SIG-M5 treated with dmso at 0.1 percent for 504 hours (cell line): ENCODE measurements around the gene NLE1.
A peak's percentile ranks its signal among the peaks of the same experiment; 100 is the strongest.
"Not testable (repeated sequence)": the region's sequence is repeated elsewhere in the genome, so short reads cannot be mapped to it uniquely, and the experiment has no call there.

ENCODE experiments used
- DNase-seq: peaks from one replicate; lab custom pipeline; 2025; ENCODE audit not compliant: unreplicated experiment; lab: John Stamatoyannopoulos, UW

Gene NLE1

DNA sequence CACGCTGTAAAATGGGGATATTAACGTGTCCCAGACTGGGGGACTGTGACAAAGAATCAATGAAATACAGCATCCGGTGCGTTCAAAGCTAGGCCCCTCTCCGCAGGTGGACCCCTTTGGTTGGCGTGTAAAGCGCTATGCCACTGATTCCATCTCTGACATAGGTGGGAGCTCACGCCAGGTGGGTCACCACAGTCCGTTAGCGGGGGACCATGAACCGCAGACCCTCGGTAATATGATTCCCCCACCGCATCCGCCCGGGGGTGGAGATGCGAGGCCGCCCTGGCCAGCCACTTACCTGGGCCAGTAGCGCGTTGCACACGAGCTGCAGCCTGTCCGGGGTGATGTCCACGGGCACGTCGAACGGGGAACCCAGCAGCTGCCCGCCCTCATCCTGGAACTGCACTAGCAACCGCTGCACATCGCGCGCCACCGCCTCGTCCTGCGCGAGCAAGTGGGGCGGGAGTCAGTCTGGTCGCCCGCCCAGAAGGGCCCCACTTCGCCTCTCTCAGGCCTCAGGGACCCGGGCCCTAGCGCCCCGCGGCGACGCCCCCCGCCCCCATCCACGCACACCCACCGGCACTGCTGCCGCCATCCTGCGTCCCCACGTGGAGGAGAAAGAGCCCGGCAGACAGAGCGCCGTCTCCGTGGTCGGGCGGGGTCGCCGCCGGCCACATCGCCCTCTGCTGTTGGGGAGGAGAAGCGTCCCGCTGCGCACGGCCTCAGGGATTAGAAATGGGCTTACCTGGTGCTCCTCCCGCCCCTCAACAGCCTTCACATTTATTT lies at the start of gene NLE1:
NLE1 (minus strand) TSS at position 623 of the 786 bp plus-strand sequence; CDS start at position 595, 28 bp downstream.
- peak; percentile 75 for DNase-seq

DNA sequence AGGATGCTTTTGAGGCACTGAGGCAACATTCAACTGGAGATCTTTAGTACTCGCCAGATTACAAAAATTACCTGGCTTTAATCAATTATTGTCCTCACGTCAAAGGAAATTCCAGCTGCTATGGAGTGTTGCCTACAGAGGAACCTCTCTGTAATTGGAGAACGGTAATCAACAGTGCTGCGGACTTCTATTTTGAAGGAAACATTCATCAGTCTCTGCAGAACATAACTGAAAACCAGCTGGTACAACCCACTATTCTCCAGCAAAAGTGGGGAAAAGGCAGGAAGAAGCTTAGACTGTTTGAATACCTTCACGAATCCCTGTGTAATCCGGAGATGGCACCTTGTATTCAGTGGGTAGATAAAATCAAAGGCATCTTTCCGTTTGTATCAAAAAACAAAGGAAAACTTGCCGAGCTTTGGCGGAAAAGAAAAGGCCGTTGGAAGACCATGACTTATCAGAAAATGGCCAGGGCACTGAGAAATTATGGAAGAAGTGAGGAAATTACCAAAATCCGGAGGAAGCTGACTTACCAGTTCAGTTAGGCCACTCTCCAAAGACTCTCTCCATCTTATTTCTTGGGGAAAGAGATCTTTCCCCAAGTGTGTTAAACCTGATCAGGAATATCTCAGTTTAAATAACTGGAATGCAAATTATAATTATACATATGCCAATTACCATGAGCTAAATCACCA lies 49.0 kb upstream of the NLE1 start:
- no peak for DNase-seq

DNA sequence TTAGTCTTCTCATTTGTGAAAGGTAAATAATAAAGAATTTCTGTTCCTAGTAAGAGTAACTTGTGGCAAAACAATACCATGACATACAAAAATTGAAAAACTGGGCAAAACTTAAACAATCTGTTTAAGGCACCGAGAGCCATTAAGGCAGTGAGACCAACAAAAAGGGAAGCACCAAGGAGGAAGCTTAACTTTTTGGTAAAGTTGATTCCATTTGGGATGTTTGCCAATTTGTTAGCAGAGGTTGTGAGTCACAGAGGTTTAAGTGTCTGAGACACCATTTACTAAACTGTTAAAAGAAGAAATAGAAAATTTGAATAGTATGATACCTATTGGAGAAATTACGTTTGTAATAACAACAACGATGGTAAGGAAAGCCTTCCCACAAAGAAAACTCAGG lies 47.2 kb upstream of the NLE1 start:
- peak; percentile 83 for DNase-seq

DNA sequence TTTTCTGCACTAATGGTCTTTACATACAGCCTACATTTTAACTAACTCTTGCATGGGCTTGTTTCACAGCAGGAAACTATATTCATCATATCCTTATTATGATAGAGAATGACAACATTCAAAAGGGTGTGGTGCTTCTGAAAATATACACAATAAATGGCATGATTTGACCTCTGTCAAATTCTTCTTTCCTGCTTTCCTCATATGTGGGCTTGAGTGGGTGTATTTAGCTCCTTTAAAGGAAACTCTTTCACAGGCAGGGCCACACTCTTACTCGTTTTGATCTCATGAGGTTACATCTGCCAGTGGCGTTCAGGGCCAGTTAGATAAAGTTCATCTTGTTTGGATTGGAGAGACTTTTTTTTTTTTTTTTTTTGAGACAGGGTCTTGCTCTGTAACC lies 46.0 kb upstream of the NLE1 start:
- peak; percentile 6 for DNase-seq

DNA sequence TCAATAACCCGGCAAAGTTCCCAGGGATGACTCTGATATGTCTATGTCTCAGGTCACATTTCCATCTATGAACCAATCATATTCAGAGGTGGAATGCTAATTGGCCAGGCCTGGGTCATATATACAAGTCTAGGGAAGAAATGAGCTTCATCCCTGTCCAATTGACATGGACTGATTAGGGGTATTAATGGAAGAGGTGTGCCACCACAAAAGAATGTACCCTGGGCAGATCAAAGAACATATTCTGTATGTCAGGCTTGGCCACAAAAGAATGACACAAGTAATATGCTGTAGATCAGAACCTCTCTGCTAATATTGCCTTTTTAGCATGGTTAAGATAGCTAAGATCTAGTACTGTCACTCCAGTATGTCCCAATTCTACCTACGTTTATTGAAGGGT lies 45.4 kb upstream of the NLE1 start:
- no peak for DNase-seq

DNA sequence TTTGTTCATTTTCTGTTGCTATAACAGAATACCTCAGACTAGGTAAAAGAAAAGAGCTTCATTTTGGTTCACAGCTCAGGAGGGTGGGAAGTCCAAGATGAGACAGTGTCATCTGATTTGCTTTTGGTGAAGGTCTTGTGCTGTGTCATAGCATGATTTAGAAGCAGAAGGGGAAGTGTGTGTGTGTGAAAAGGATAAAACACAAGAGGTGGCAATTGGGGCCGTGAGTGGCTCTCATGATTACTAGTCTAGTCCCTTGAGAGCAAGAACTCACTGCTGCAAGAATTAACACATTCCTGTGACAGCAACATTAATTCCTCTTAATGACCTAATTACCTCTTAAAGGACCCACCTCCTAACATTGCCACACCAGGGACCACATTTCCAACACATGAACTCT lies 43.7 kb upstream of the NLE1 start:
- DNase-seq = peak; percentile 22

DNA sequence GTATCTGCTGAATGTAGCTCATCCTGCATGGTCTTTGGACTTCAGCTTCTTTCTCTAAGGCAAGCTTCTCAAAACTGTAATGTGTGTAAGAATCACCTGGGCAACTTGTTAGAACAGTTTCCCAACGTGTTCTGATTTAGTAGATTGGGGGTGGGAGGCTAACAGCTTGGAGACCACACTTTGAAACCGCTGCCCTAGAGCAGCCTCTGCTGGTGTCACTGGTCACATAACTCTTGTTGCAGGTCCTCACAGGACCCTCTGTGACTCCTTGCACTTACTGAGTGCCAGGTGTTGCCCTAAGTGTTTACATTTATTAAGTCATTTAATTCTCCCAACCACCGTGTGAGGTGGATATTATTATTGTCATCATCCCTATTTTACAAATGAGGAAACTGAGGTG lies 42.2 kb upstream of the NLE1 start:
- DNase-seq = no peak

DNA sequence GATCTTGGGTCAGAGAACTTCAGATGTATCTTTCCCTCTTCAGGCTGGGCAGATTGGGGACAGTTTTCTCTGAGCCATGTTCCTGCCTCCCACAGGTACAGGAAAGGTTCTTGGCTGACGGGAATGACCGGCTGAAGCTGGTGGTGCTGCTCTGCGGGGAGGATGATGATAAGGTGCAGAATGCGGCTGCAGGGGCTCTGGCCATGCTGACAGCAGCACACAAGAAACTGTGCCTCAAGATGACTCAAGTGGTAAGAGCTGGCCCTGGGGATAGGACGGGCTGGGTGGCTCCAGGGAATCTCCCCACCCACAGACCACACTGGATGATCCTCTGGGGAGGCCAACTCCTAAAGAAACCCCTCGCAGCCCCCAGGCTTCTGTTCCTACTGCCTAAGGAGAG lies 41.2 kb upstream of the NLE1 start:
- no peak for DNase-seq

DNA sequence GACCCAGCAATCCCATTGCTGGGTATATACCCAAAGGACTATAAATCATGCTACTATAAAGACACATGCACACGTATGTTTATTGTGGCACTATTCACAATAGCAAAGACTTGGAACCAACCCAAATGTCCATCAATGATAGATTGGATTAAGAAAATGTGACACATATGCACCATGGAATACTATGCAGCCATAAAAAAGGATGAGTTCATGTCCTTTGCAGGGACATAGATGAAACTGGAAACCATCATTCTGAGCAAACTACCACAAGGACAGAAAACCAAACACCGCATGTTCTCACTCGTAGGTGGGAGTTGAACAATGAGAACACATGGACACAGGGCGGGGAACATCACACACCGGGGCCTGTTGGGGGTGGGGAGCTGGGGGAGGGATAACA lies 37.3 kb upstream of the NLE1 start:
- DNase-seq = not testable (repeated sequence)

DNA sequence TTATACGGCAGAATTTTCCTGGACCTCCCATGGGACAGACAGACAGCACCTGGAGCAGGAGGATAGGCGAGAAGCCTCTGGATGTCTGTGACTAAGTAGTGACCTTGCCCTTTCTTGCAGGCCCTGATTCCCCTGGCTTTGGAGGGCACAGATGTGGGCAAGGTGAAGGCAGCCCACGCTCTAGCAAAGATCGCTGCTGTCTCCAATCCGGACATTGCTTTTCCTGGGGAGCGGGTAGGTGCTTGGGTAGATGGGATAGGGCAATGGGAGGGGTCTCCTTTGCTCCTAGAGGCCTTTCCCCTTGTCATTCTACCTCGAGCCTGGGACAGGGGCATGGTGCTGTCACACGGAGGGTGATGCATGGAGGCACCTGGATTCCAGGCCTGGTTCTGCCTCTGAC lies 34.8 kb upstream of the NLE1 start:
- no peak for DNase-seq

DNA sequence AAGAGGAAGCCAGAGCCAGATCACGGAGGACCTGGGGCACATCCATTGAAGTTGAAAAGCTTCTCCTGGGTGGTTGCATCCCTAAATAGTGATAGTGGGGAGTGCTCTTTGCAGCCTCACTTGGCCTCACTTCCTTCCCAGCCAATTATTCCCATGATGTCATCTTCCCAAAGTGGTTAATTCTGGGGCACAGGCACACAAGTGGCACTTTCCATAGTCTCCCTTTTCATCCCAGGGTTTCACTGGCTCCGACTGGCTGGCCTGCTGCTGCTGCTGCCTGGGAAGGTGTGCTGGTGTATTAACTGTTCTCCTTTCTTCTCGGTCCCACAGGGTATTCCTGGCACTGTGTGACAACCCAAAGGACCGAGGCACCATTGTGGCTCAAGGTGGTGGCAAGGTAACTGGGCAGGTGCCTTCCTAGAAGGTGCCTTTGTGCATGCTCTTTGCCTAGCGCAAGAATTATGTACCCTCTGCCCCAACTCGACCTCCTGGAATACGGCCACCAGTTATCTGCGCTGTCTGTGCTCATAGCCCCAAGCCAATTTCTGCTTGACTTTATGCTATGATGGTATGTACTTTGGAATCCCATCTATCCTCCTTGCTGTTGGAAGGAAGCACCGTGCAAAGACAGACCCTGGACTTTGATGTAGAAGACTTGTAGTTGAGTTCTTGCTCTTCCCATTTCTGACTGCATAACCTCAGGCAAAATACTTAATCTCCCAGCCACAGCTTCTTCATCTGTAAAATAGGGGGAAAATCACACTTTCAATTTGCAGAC lies 33.7 kb upstream of the NLE1 start:
- DNase-seq = no peak

DNA sequence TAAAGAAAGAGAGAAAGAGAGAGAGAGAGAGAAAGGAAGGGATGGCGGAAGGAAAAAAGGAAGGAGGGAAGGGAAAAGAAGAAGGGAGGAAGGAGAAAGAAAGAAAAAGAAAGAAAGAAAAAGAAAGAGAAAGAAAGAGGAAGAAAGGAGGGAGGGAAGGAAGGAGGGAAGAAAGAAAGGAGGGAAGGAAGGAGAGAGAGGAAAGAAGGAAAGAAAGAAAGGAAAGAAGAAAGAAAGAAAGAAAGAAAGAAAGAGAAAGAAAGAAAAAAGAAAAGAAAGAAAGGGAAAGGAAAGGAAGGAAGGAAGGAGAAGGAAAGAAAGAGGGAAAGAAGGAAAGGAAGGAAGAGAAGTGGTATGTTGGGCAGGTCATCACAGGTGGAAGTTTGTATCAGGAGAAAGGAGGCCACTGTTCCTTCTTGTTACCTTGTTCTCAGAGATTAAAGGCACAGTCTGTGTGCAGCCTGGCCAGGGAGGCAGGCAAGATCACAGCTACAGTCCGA lies 32.8 kb upstream of the NLE1 start:
- no peak for DNase-seq

DNA sequence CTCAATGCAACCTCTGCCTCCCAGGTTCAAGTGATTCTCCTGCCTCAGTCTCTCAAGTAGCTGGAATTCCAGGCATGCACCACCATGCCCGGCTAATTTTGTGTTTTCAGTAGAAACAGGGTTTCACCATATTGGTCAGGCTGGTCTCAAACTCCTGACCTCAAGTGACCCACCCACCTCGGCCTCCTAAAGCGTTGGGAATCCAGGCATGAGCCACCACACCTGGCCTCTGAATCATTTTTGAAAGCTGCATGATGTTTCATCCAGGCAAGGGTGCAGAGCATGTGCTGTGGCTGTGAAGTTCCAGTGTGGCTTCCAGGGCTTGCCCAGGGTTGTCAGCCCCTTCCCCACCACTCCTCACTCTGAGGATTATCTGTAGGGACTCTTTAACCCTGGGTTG lies 30.2 kb upstream of the NLE1 start:
- DNase-seq = not testable (repeated sequence)

DNA sequence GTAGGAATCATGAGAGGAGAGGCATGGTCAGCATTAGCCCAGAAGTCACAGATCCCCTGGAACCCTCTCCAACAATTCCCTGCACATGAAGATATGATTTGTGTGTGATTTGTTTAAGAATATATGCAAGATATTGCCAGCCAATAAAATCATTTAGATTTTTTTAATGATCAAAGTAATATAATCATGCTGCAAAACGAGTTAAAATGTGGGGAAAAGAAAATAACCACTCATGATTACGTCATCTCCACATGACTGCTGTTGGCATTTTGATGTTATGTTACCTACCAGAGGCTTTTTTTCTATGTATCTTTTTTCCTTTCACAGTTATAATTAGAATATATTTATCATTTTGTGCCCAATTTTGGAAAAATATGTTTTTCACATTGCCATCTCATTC lies 29.7 kb upstream of the NLE1 start:
- DNase-seq = no peak

DNA sequence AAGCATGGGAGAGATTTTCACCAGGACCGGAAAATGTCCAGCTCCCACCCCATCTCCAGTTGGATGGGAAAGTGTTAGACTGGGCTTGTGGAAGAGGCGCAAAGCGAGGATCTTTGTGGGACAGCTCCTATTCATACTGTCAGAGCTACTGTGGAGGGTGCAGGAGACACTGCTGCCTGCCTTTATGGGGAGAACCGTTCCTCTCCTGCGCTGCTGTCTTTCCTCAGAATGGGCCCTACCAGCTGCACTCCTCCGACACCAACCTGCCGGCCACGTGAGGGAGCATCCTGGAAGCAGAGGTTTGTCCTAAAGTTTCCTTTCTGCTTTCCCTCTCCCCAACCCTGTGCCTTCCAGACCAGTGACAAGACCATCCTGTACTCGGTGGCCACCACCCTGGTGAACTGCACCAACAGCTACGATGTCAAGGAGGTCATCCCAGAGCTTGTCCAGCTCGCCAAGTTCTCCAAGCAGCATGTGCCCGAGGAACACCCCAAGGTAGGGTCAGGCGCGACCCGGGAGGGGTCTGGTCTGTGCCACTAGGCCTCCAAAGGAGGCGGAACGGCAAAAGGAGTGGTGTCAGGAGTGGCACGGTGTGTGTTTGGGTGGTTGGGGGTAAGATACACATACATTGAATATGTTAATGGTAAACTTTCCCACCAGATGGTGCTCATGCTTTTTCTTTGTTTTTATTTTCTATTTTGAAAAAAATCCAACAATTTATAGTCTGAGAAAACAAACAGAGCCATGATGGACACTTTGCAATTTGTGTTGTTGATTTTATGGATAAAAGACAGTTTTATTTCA lies 29.1 kb upstream of the NLE1 start:
- no peak for DNase-seq

DNA sequence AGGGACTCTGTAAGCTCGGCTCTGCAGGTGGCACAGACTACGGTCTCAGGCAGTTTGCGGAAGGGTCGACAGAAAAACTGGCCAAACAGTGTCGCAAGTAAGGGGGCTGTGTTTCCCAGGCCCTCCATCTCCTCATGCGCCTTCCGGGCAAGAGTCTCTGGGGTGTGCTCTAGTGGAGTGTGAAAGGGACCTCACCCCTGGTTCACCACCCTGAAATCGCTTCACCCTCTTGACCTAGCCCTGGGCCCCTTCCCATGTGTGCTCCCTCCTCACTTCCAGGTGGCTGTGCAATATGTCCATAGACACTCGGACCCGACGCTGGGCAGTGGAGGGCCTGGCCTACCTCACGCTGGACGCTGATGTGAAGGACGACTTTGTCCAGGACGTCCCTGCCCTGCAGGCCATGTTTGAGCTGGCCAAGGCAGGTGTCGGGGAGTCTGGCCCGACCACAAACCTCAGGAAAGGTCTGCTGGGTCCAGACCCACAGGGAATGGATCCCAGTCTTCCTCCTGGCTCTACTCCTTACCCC lies 27.8 kb upstream of the NLE1 start:
- DNase-seq = no peak

DNA sequence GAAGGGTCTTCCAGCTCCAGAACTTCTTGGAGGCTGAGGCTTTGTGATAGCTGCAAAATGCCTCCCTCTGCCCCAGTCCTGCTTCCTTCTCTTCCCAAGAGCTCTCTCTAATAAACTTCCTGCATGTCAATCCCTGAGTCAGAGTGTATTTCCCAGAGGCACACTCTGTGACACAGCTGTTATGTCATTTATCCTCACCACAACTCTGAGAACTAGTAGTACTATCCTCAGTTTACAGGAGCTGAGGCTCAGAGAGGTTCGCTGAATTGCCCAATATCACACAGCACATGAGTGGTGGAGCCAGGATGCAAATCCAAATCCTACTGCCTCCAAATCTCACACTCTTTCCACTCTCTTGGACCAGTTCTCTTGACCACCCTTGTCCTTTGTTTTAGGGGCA lies 25.6 kb upstream of the NLE1 start:
- DNase-seq = no peak

DNA sequence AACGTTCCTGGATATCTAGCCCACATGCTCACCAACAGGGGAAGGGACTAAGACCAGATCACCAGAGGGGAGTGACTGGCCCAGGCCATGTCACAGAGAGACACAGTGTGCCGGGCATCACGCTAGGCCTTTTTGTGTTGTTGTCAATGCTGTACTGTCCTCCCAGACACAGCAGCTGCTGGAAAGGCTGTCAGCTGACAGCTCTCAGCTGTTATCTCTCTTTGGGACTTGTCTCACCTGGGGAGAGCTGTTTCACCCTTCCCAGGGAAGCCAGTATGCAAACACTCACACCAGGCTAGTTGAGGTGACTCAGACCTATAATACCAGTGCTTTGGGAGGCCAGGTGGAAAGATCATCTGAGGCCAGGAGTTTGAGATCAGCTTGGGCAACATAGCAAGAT lies 24.9 kb upstream of the NLE1 start:
- DNase-seq = no peak

DNA sequence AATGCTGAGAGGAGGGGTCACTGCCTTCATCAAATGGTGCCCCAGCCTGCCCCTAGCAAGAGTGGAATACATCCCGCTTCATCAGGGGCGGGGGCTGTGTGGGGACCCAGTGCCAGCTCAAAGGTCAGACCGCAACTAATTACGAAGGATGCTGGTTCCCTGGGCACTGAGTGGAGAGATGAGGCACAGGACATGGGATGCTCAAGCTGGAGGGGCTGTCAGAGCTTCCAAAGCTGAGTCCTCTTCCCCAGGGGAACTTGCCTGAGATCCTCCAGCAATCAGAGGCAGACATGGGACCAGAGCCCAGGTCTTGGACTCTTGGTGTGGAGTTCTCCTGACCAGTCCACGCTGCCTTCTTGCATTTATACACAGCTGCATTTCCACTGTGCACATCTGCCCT lies 24.4 kb upstream of the NLE1 start:
- DNase-seq = no peak

DNA sequence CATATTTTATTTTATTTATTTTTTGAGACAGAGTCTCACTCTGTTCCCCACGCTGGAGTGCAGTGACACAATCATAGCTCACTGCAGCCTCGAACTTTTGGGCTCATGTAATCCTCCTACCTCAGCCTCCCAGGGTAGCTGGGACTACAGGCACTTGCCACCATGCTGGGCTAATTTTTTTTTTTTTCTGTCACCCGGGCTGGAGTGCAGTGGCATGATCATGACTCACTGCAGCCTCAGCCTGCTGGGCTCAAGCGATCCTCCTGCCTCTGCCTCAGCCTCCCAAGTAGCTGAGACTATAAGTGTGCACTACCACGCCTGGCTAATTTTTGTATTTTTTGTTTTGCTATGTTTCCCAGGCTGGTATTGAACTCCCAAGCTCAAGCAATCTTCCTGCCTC lies 22.6 kb upstream of the NLE1 start:
- no peak for DNase-seq

DNA sequence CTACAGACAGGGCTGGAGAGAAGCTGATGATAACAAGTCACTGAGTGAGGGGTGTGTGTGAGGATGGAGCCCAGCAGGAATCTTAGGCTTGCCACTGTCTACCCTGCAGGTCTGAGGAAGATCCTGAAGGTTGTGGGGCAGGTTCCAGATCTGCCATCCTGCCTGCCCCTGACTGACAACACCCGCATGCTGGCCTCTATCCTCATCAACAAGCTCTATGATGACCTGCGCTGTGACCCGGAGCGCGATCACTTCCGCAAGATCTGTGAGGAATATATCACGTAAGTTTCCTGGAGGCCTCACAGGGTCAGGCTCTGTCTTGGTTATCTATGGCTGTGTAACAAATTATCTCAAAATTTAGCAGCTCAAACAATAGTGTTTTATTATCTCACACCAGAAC lies 21.8 kb upstream of the NLE1 start:
- DNase-seq = no peak
